Kidney (tissue), 14 donors: ENCODE results near the gene NHS. TPM values are rescaled to one million over a fixed set of nuclear protein-coding genes. Genes with fewer than 3 reads are reported as not detected.

Experiments used
- DNase-seq, 5 donors: peaks; one replicate each; pipeline ENCODE4 v3.0.0-alpha.2; 2013 to 2020
- FAIRE-seq: peaks from 2 replicates; lab custom pipeline; 2012; peaks lifted over from hg19 to GRCh38; lab: Jason Lieb, UNC
- H3K27ac ChIP-seq, 2 donors: one replicate each; pipeline ENCODE4 v1.7.0; 2013; ENCODE audit warnings: low read depth in 2 of 2, low read length in 2 of 2, inconsistent platforms in 1 of 2
- H3K27me3 ChIP-seq: one replicate; pipeline ENCODE4 v1.7.1; 2013; ENCODE audit warnings: low read length, inconsistent platforms; ENCODE audit not compliant: control insufficient read depth, insufficient read depth
- H3K36me3 ChIP-seq, 3 donors: one replicate each; pipeline versions ENCODE4 v1.7.0 to v1.7.1; 2013; ENCODE audit warnings: low read length in 3 of 3, control low read depth in 1 of 3, inconsistent platforms in 1 of 3; ENCODE audit not compliant: insufficient read depth in 3 of 3, control insufficient read depth in 2 of 3
- H3K4me1 ChIP-seq, 3 donors: one replicate each; pipeline versions ENCODE4 v1.7.0 to v1.7.1; 2013; ENCODE audit warnings: low read length in 3 of 3, inconsistent platforms in 1 of 3, low read depth in 1 of 3; ENCODE audit not compliant: control insufficient read depth in 2 of 3, insufficient read depth in 2 of 3
- H3K4me3 ChIP-seq, 3 donors: one replicate each; pipeline versions ENCODE4 v1.7.0 to v1.8.1; 2013; ENCODE audit warnings: low read length in 3 of 3, control low read depth in 1 of 3, inconsistent platforms in 1 of 3
- H3K9ac ChIP-seq, 3 donors: one replicate each; pipeline versions ENCODE4 v1.7.0 to v1.7.1; 2013; ENCODE audit warnings: low read length in 3 of 3, control low read depth in 1 of 3, inconsistent platforms in 1 of 3
- H3K9me3 ChIP-seq, 3 donors: one replicate each; pipeline versions ENCODE4 v1.7.0 to v1.7.1; 2013; ENCODE audit warnings: low read length in 3 of 3, control low read depth in 1 of 3, inconsistent platforms in 1 of 3; ENCODE audit not compliant: control insufficient read depth in 2 of 3, insufficient read depth in 1 of 3
- intact Hi-C: fragments of 100-400 bp; cut with DNase I; formaldehyde crosslinking; loops from one replicate; pipeline ENCODE4 v1.11.1; 2022
- polyA plus RNA-seq: library from polyadenylated mRNA; stranded (reverse); fragments of 350-450 nt; fragmentation: Illumina TruSeq; extraction: RNeasy Lipid Tissue Mini Kit (QIAGEN cat#74804); gene quantifications from one replicate; pipeline ENCODE4 v1.2.3, GENCODE V29; 2014; ENCODE audit warnings: low read depth, low replicate concordance; ENCODE audit not compliant: insufficient read depth
- total RNA-seq: library from RNA; stranded (reverse); fragmentation: NEBNext Ultra II Directional; extraction: Animal tissue kit (Norgen Biotek cat#: 25700); gene quantifications from one replicate; pipeline ENCODE4 v1.2.1, GENCODE V29; 2021
- TF ChIP-seq, protein P1 (sequence below): IDR thresholded peaks from 3 replicates; pipeline ENCODE4 v1.5.1; 2012; ENCODE audit warnings: mild to moderate bottlenecking, moderate library complexity, borderline replicate concordance; ENCODE audit not compliant: insufficient read depth; ENCODE audit errors: extremely low read depth
- donor health status: control.
- donor health status: control.
- donor health status: control.
- donor health status: control.
- donor health status: control.
- donor health status: DM: yes; HTN: yes; CAD: no.
- donor health status: Normal renal cell carcinoma (clear cell type).

Gene NHS
- total and polyA plus RNA-seq, 2 donors from 2014 or later: 3.1 to 28.9 TPM

DNA sequence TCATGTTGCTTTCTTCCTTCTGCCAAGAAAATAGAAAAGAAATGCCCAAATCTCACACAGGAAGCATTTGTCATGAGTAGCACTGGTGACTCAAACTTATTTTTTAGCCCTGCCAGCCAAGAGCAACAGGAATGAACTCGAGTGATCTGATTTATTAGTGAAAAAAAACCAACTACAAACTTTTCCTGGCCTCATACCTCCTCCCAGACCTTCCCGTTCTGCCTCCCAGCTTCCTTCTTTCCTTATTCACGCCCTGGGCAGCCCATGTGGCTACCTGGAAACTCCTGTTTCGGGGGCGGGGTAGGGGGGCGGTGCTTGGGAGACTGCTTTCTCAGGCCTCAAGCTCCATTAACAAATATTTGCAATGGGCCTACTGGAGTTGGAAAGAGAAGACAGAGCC lies 178.5 kb downstream of the NHS start:
- TF ChIP-seq, protein P1, sequence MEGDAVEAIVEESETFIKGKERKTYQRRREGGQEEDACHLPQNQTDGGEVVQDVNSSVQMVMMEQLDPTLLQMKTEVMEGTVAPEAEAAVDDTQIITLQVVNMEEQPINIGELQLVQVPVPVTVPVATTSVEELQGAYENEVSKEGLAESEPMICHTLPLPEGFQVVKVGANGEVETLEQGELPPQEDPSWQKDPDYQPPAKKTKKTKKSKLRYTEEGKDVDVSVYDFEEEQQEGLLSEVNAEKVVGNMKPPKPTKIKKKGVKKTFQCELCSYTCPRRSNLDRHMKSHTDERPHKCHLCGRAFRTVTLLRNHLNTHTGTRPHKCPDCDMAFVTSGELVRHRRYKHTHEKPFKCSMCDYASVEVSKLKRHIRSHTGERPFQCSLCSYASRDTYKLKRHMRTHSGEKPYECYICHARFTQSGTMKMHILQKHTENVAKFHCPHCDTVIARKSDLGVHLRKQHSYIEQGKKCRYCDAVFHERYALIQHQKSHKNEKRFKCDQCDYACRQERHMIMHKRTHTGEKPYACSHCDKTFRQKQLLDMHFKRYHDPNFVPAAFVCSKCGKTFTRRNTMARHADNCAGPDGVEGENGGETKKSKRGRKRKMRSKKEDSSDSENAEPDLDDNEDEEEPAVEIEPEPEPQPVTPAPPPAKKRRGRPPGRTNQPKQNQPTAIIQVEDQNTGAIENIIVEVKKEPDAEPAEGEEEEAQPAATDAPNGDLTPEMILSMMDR: no peak
- Histone ChIP-seq H3K27ac (peak overlapping the region; percentile 33 to 57), H3K9me3 (no peaks in the 10 kb centered on the region), H3K4me1 (peaks cover 3 to 29% (median 21%) of the 10 kb centered on the region in 3 donors), H3K9ac (no peak overlapping the region), H3K36me3 (no peaks in the 10 kb centered on the region), H3K4me3 (no peak overlapping the region), H3K27me3 (peaks cover 2% of the 10 kb centered on the region)
- FAIRE-seq: peak; percentile 30
- peak in 2 of 5 donors; percentile 15 to 85 for DNase-seq
- intact Hi-C loops: no loop called here

DNA sequence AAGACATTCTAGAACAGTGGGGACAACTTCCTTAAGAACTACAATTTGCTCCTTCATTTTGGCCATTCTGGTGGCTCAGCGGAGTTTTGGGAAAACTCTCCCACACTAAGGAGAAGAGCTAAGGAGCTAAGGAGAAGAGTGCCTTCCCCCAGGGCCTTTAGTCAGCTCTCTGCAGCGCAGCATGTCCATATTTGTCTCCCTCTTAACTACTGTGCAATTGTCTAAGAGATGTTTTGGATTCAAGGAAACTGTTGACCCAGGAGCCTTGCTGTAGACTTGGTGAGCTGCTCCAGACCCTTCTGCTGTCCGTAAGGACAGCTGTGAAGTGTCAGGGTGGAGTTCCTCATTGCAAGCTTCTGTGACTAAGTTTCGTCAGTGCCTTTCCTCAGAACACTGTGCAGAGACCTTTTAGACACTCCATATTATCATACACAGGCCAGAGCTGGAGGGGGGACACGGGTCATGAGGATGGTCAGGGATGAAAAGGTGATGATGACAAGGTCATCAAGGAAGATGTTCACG lies 179.0 kb downstream of the NHS start:
- intact Hi-C loops: no loop called here
- H3K9me3 ChIP-seq: no peaks in the 10 kb centered on the region
- H3K27me3 ChIP-seq: peaks cover 2% of the 10 kb centered on the region
- no peak overlapping the region for H3K4me3 ChIP-seq
- no peak overlapping the region for H3K9ac ChIP-seq
- peaks cover 3 to 29% (median 19%) of the 10 kb centered on the region in 3 donors for H3K4me1 ChIP-seq
- TF ChIP-seq, protein P1: no peak
- FAIRE-seq (no peak), DNase-seq (peak in 1 of 5 donors; percentile 62)
- H3K27ac ChIP-seq: peak overlapping the region in 1 of 2 donors; percentile 57
- no peaks in the 10 kb centered on the region for H3K36me3 ChIP-seq

DNA sequence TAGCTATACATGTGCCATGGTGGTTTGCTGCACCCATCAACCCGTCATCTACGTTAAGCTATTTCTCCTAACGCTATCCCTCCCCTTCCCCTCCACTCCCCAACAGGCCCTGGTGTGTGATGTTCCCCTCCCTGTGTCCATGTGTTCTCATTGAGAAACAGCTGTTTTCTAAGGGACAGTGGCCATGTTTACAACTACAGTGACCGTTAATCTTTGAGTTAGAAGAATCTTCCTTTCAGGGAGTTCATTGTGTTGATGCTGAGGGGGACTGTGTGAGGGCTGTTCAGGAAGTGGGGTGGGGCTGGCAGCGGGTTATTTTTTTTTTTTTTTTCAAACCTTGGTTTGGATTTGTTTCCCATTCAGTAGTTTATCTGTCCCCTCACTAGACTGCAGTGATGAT lies 179.9 kb downstream of the NHS start:
- Histone ChIP-seq H3K36me3 (no peaks in the 10 kb centered on the region), H3K9me3 (no peaks in the 10 kb centered on the region), H3K4me1 (peaks cover 3 to 29% (median 22%) of the 10 kb centered on the region in 3 donors), H3K27me3 (peaks cover 2% of the 10 kb centered on the region), H3K27ac (no peak overlapping the region), H3K4me3 (no peak overlapping the region), H3K9ac (no peak overlapping the region)
- FAIRE-seq: no peak
- intact Hi-C loops: no loop called here
- DNase-seq: peak in 1 of 5 donors; percentile 46
- TF ChIP-seq, protein P1: no peak

DNA sequence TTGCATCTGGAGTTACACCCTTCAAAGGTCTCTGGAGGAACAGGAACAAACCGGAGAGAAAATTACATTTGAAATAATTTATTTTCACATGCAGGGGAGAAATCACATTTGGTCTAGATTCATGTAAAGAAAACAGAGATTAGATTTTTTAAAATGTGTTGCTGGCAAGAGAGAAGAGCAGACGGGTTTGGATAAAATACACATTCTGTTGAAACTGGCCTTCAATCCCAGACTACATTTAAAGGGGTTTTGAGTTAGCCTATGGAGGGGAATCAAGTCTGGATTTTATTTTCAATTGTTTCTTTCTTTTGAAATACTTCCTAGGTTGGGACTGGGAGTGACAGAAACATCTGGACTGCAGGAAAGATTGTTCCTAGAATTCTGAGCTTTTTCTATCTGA lies 180.8 kb downstream of the NHS start:
- no peaks in the 10 kb centered on the region for H3K36me3 ChIP-seq
- peaks cover 3 to 36% (median 22%) of the 10 kb centered on the region in 3 donors for H3K4me1 ChIP-seq
- peaks cover 2% of the 10 kb centered on the region for H3K27me3 ChIP-seq
- H3K27ac ChIP-seq: peak overlapping the region in 1 of 2 donors; percentile 65
- peak in 1 of 5 donors; percentile 18 for DNase-seq
- TF ChIP-seq, protein P1: no peak
- H3K9me3 ChIP-seq: no peaks in the 10 kb centered on the region
- intact Hi-C loops: no loop called here
- no peak overlapping the region for H3K4me3 ChIP-seq
- no peak for FAIRE-seq
- H3K9ac ChIP-seq: no peak overlapping the region
